Measurements from ENCODE around the gene RBP5. TPM values are rescaled to one million over a fixed set of nuclear protein-coding genes. Genes with fewer than 3 reads are reported as not detected.
A peak's percentile ranks its signal among the peaks of the same experiment; 100 is the strongest.

Gene RBP5
- total and polyA plus RNA-seq, 9 of the 15 experiments (the other 6 are each of a cell fraction or from before 2014, with no cell fraction given), result 8.6 to 22.5 (median 11.4) TPM

DNA sequence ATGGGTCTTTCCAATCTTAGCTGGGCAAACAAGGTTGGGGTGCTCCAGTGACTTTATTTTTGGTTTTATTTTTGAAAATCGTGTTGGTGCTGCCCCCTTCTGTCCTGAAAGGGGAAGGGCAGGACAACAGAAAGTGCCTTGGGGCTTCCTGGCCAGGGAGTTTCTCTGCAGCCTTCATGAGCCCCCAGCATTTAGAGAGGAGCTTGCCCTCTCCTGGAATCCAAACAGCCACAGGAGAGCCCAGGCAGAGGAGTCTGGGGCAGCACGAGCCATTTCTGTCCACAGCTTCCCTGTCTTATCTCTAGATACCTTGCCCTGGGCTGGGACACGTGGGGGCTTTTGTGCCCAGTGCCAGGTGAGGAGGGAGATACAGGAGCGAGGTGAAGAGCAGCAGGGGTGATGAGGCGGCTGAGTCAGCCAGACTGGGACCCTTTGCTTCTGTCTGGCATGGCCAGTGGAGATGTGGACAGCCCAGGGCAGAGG is 15.3 kb downstream of the RBP5 start (continued):
- TF ChIP-seq, protein P1, sequence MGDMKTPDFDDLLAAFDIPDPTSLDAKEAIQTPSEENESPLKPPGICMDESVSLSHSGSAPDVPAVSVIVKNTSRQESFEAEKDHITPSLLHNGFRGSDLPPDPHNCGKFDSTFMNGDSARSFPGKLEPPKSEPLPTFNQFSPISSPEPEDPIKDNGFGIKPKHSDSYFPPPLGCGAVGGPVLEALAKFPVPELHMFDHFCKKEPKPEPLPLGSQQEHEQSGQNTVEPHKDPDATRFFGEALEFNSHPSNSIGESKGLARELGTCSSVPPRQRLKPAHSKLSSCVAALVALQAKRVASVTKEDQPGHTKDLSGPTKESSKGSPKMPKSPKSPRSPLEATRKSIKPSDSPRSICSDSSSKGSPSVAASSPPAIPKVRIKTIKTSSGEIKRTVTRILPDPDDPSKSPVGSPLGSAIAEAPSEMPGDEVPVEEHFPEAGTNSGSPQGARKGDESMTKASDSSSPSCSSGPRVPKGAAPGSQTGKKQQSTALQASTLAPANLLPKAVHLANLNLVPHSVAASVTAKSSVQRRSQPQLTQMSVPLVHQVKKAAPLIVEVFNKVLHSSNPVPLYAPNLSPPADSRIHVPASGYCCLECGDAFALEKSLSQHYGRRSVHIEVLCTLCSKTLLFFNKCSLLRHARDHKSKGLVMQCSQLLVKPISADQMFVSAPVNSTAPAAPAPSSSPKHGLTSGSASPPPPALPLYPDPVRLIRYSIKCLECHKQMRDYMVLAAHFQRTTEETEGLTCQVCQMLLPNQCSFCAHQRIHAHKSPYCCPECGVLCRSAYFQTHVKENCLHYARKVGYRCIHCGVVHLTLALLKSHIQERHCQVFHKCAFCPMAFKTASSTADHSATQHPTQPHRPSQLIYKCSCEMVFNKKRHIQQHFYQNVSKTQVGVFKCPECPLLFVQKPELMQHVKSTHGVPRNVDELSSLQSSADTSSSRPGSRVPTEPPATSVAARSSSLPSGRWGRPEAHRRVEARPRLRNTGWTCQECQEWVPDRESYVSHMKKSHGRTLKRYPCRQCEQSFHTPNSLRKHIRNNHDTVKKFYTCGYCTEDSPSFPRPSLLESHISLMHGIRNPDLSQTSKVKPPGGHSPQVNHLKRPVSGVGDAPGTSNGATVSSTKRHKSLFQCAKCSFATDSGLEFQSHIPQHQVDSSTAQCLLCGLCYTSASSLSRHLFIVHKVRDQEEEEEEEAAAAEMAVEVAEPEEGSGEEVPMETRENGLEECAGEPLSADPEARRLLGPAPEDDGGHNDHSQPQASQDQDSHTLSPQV (IDR thresholded peaks at IDR 0.05), result 0 out of 2 replicates have a peak, but pooled peaks have one; percentile 22
- TF ChIP-seq, protein P2, sequence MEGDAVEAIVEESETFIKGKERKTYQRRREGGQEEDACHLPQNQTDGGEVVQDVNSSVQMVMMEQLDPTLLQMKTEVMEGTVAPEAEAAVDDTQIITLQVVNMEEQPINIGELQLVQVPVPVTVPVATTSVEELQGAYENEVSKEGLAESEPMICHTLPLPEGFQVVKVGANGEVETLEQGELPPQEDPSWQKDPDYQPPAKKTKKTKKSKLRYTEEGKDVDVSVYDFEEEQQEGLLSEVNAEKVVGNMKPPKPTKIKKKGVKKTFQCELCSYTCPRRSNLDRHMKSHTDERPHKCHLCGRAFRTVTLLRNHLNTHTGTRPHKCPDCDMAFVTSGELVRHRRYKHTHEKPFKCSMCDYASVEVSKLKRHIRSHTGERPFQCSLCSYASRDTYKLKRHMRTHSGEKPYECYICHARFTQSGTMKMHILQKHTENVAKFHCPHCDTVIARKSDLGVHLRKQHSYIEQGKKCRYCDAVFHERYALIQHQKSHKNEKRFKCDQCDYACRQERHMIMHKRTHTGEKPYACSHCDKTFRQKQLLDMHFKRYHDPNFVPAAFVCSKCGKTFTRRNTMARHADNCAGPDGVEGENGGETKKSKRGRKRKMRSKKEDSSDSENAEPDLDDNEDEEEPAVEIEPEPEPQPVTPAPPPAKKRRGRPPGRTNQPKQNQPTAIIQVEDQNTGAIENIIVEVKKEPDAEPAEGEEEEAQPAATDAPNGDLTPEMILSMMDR (IDR thresholded peaks at IDR 0.05 in 2 of 3, conservative IDR thresholded peaks at IDR 0.05 in 1 of 3; ENCODE audit: insufficient read depth in 2 of 3, low read depth in 1 of 3, low read length in 3 of 3), result peak; percentile 63 to 77 (median 66)
- TF ChIP-seq KDM4B (IDR thresholded peaks at IDR 0.05; ENCODE audit: borderline replicate concordance in 2 of 2, low read depth in 1 of 2) (no peak), CEBPB (tag; IDR thresholded peaks at IDR 0.05) (no peak), EZH2 (IDR thresholded peaks at IDR 0.05; ENCODE audit: borderline replicate concordance, low read depth, low read length) (no peak), RAD21 (CRISPR knock-in tag; conservative IDR thresholded peaks at IDR 0.05 in 1 of 2, IDR thresholded peaks at IDR 0.05 in 1 of 2) (peak; percentile 49 to 55), MED1 (CRISPR knock-in tag; IDR thresholded peaks at IDR 0.05; ENCODE audit: borderline replicate concordance) (no peak), ZNF133 (CRISPR knock-in tag; IDR thresholded peaks at IDR 0.05) (no peak), NCOA1 (IDR thresholded peaks at IDR 0.05; ENCODE audit: low read depth) (no peak), ZNF408 (CRISPR knock-in tag; IDR thresholded peaks at IDR 0.05; ENCODE audit: low read depth) (no peak)
- TF ChIP-seq, protein P3, sequence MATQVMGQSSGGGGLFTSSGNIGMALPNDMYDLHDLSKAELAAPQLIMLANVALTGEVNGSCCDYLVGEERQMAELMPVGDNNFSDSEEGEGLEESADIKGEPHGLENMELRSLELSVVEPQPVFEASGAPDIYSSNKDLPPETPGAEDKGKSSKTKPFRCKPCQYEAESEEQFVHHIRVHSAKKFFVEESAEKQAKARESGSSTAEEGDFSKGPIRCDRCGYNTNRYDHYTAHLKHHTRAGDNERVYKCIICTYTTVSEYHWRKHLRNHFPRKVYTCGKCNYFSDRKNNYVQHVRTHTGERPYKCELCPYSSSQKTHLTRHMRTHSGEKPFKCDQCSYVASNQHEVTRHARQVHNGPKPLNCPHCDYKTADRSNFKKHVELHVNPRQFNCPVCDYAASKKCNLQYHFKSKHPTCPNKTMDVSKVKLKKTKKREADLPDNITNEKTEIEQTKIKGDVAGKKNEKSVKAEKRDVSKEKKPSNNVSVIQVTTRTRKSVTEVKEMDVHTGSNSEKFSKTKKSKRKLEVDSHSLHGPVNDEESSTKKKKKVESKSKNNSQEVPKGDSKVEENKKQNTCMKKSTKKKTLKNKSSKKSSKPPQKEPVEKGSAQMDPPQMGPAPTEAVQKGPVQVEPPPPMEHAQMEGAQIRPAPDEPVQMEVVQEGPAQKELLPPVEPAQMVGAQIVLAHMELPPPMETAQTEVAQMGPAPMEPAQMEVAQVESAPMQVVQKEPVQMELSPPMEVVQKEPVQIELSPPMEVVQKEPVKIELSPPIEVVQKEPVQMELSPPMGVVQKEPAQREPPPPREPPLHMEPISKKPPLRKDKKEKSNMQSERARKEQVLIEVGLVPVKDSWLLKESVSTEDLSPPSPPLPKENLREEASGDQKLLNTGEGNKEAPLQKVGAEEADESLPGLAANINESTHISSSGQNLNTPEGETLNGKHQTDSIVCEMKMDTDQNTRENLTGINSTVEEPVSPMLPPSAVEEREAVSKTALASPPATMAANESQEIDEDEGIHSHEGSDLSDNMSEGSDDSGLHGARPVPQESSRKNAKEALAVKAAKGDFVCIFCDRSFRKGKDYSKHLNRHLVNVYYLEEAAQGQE (IDR thresholded peaks at IDR 0.05; ENCODE audit: borderline replicate concordance), result peak; percentile 37; the same call in 1 of the 2 replicates
- TF ChIP-seq, protein P3 (CRISPR knock-in tag; IDR thresholded peaks at IDR 0.05; ENCODE audit: low read depth), result no peak
